Measurements from ENCODE around the gene GPRIN2.

GPRIN2 gene

GRCh38 chr10:46545861-46546590 is 10.4 kb downstream of the GPRIN2 start:
- POLR2A ChIA-PET: no interaction called here

GRCh38 chr10:46544989-46545791 is 11.3 kb downstream of the GPRIN2 start:
- TF ChIP-seq CTCF (IDR thresholded peaks at IDR 0.05; ENCODE audit: control extremely low read depth, extremely low read depth, low read depth, missing control alignments): no peak
- ChIA-PET CTCF (interaction anchor here (1.5 to 4.2 kb wide), 5 partner anchors 8 to 28 kb away, joined by 4 to 21 read pairs (median 8); no protein-coding TSS in a partner anchor), POLR2A (no interaction called here)
- no peak for DNase-seq (ENCODE audit: extremely low spot score)

More at GRCh38 chr10:46545861-46546590, 10.4 kb downstream of the GPRIN2 start:
- TF ChIP-seq CTCF (IDR thresholded peaks at IDR 0.05; ENCODE audit: control extremely low read depth, extremely low read depth, low read depth, missing control alignments): no peak
- CTCF ChIA-PET: interaction anchor here (1.5 to 4.2 kb wide), 4 partner anchors 11 to 29 kb away, joined by 4 to 21 read pairs (median 10); no protein-coding TSS in a partner anchor
- DNase-seq (ENCODE audit: extremely low spot score): no peak

- ChIA-PET POLR2A (no interaction called here), CTCF (interaction anchor here (1.6 to 4.2 kb wide), 4 partner anchors 9 to 27 kb away, joined by 6 to 21 read pairs (median 11); no protein-coding TSS in a partner anchor)
- TF ChIP-seq CTCF (IDR thresholded peaks at IDR 0.05; ENCODE audit: control extremely low read depth, extremely low read depth, low read depth, missing control alignments): no peak
- no peak for DNase-seq (ENCODE audit: extremely low spot score)
Measured at GRCh38 chr10:46543466-46544377, 12.7 kb downstream of the GPRIN2 start.

GRCh38 chr10:46542567-46543465 is 13.6 kb downstream of the GPRIN2 start:
- CTCF ChIA-PET: interaction anchor here (4.2 kb wide), 1 partner anchor 17 kb away, joined by 21 read pairs; no protein-coding TSS in a partner anchor
- POLR2A ChIA-PET: no interaction called here
- DNase-seq (ENCODE audit: extremely low spot score): no peak
- TF ChIP-seq CTCF (IDR thresholded peaks at IDR 0.05; ENCODE audit: control extremely low read depth, extremely low read depth, low read depth, missing control alignments): no peak

GRCh38 chr10:46541735-46542566 is 14.5 kb downstream of the GPRIN2 start:
- no peak for TF ChIP-seq CTCF (IDR thresholded peaks at IDR 0.05; ENCODE audit: control extremely low read depth, extremely low read depth, low read depth, missing control alignments)
- ChIA-PET POLR2A (no interaction called here), CTCF (no interaction called here)
- DNase-seq (ENCODE audit: extremely low spot score): no peak

Measured in GM10248 (cell line).